Activated naive CD8-positive, alpha-beta T cell treated with anti-CD3 and anti-CD28 coated beads, Interleukin-2, amount 50 U/mL, for 24 hours (primary cell): ENCODE results near the gene MYMK.
"Not testable (repeated sequence)": the region's sequence is repeated elsewhere in the genome, so short reads cannot be mapped to it uniquely, and the experiment has no call there.

Experiments
- ATAC-seq: fragments of 150-1000 bp; cut with Tn5 transposase; one replicate; pipeline ENCODE4 v1.10.0; 2021
- DNase-seq: peaks from one replicate; pipeline ENCODE4 v3.0.0; 2021
- H3K27ac Mint-ChIP-seq: one replicate; pipeline ENCODE4 v1.8.0; 2021; ENCODE audit warnings: mild to moderate bottlenecking, mixed read lengths
- H3K27me3 Mint-ChIP-seq: one replicate; pipeline ENCODE4 v1.8.0; 2021; ENCODE audit warnings: mixed read lengths
- H3K36me3 Mint-ChIP-seq: one replicate; pipeline ENCODE4 v1.8.0; 2021; ENCODE audit warnings: low read depth, mixed read lengths
- H3K4me1 Mint-ChIP-seq: one replicate; pipeline ENCODE4 v1.8.0; 2021; ENCODE audit warnings: mixed read lengths
- H3K4me3 Mint-ChIP-seq: one replicate; pipeline ENCODE4 v1.8.0; 2021; ENCODE audit warnings: mild to moderate bottlenecking, moderate library complexity, mixed read lengths
- H3K9me3 Mint-ChIP-seq: one replicate; pipeline ENCODE4 v1.8.0; 2021; ENCODE audit warnings: mixed read lengths

The MYMK gene, protein sequence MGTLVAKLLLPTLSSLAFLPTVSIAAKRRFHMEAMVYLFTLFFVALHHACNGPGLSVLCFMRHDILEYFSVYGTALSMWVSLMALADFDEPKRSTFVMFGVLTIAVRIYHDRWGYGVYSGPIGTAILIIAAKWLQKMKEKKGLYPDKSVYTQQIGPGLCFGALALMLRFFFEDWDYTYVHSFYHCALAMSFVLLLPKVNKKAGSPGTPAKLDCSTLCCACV

DNA sequence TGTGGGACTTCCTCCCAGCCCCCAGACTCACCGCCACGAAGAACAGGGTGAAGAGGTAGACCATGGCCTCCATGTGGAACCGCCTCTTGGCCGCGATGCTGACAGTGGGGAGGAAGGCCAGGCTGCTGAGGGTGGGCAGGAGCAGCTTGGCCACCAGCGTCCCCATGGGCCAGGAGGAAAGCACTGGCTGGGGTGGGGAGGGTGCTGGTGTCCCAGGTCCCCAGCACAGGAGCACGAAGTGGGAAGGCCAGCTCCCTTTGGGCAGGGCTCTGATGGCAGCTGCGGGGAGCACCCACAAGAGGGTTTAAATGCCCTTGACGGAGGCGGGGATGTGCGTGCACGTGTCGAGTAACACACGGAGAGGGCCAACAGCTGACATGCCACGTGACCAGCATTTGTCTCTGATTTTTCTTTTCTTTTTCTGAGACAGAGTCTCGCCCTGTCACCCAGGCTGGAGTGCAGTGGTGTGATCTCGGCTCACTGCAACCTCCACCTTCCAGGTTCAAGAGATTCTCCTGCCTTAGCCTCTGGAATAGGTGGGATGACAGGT is at the start of gene MYMK:
TSS of gene MYMK (minus strand) at position 281 of the 550 bp plus-strand sequence. CDS start at position 166, 115 bp downstream.
- DNase-seq (no peak), ATAC-seq (no peak)
- Mint-ChIP-seq H3K9me3 (no peaks in the 10 kb centered on the region), H3K27me3 (peaks cover 2% of the 10 kb centered on the region), H3K4me1 (peaks cover 2% of the 10 kb centered on the region), H3K36me3 (no peaks in the 10 kb centered on the region), H3K27ac (no peak within 1 kb of the TSS), H3K4me3 (no peak within 1 kb of the TSS)

DNA sequence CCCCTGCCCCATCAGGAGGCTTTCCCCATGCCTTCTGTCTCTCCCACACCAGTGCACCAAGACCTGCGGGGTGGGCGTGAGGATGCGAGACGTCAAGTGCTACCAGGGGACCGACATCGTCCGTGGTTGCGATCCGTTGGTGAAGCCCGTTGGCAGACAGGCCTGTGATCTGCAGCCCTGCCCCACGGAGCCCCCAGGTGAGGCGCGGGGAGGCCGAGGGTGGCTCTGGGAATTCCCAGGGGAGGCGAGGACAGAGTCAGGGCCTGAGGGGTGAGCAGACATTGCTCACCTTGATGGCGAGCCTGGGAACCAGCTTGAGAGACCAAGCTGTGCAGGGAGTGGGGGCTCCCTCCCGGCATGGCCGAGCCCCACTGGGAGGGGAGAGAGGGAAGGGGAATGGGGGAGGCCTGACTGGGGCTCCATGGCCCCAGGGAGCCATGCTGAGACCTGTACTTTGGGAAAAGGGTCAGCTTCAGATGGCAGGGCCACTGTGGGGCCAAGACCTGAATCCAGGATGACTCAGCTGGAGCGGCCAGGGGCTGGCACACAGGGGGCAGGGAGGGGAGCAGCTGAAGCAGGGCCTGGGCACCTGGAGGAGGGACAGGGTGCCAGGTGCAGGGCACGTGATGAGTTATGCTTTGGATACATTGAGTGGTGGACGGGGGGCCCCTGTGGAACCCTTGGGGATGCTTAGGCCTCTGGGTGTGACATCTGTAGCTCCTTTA is 49.2 kb upstream of the MYMK start:
- DNase-seq (no peak), ATAC-seq (no peak)
- Mint-ChIP-seq H3K4me1 (peaks cover 4% of the 10 kb centered on the region), H3K36me3 (no peaks in the 10 kb centered on the region), H3K9me3 (no peaks in the 10 kb centered on the region), H3K4me3 (no peak overlapping the region), H3K27ac (no peak overlapping the region), H3K27me3 (peaks cover 18% of the 10 kb centered on the region)

DNA sequence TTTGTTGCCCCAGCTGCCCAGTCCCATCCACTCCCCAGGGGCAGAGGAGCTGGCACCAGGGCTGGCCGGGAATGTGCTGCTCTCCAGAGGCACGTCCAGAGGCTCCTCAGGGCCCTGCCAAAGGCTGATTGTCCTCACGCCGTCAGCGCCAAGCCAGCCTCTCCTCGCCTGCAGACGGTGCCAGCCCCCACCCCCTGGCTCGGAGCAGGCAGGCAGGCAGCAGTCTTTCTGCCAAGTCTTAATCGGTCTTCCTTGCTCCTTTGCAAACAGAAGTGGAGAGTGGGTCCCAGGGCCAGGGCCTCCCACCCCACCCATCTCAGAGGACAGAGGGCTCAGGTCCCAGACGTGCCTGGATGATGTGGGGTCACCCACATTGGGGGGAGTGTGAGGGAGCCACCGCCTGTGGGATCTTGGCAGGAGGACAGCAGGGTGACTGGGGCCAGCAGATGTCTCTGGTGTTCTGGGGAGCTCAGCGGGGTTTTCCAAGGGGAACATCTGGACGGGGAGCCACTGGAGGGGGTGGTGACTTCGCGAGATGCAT is 48.1 kb upstream of the MYMK start:
- DNase-seq = no peak
- no peak for ATAC-seq
- Mint-ChIP-seq H3K9me3 (no peaks in the 10 kb centered on the region), H3K27me3 (peaks cover 13% of the 10 kb centered on the region), H3K4me1 (peaks cover 4% of the 10 kb centered on the region), H3K27ac (no peak overlapping the region), H3K36me3 (no peaks in the 10 kb centered on the region), H3K4me3 (no peak overlapping the region)

DNA sequence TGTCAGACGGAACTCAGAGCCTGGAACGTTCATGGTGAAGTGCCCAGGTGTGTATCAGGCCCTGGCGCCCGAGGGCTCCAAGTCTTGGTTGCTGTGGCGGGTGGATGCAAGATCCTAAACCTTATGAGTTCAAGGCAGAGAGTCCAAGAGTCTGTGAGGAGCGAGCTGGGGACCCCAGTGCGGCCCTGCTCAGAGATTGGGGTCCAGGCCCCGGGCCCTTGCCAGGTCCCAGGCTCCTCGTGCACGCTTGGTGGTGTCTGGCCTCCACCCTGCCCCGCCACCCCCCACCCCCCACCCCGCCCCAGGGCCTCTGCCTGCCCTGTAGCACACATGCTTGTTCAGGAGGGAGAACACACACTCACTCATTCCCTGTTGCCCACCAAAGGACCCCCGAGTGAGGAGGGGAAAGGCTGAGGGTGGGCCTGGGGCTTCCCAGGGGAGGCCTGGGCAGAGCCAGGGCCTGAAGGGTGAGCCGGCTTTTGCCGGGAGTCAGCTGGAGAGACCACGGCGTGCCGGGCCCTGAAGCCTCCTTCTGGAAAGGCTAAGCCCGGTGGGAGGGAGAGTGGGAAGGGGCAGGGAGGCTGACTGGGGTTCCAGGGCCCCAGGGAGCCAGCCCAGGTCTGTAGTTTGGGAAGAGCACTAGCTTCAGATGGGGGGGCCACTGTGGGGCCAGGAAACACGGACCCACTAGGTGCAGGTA is 47.3 kb upstream of the MYMK start:
- peak; percentile 4 for ATAC-seq
- peaks cover 4% of the 10 kb centered on the region for H3K4me1 Mint-ChIP-seq
- H3K27me3 Mint-ChIP-seq = peaks cover 9% of the 10 kb centered on the region
- no peaks in the 10 kb centered on the region for H3K36me3 Mint-ChIP-seq
- no peak overlapping the region for H3K4me3 Mint-ChIP-seq
- H3K9me3 Mint-ChIP-seq = no peaks in the 10 kb centered on the region
- DNase-seq = no peak
- no peak overlapping the region for H3K27ac Mint-ChIP-seq

DNA sequence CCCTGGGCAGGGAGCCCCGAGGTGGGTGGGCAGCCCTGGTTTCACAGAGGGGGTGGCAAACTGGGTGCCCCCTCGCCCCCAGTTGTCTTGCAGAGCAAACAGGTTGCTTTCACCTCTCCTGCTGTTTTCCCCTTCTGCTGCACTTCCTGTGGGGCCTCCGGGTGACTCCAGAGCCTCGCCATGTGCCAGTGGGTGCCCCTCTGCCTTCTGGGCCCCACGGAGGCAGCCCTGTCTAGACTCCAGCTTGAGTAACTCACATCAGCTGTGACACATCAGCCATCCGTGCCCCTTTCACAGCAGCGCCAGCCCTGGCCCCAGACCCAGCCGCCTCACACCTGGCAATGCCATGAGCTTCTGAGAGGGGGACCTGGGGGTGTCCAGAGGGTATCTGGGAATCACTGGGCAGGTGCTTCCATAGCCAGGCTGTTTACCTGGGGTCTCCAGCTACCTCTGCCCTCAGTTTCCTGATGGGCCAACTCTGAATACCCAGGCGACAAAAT is 46.7 kb upstream of the MYMK start:
- no peak for ATAC-seq
- no peak overlapping the region for H3K27ac Mint-ChIP-seq
- no peaks in the 10 kb centered on the region for H3K4me1 Mint-ChIP-seq
- H3K9me3 Mint-ChIP-seq = no peaks in the 10 kb centered on the region
- peaks cover 4% of the 10 kb centered on the region for H3K27me3 Mint-ChIP-seq
- DNase-seq = no peak
- H3K36me3 Mint-ChIP-seq = no peaks in the 10 kb centered on the region
- no peak overlapping the region for H3K4me3 Mint-ChIP-seq

DNA sequence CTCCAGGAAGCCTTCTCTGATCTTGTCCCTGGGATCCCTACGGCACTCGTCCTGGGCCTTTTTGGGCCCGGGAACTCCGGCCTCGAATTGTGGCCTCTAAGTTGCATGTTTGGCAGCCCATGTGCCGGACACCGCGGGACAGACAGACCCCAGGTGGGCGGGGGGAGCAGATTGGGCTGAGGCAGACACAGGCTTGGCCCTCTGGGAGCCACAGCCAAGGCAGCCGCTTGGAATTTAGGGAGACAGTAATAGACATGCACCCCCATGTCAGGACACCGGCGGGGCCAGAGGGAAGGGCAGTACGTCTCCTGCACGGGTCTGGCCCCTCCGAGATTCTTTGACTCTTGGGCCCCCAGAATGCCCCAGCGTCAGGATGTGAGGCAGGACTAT is 45.9 kb upstream of the MYMK start:
- H3K27me3 Mint-ChIP-seq = no peaks in the 10 kb centered on the region
- no peaks in the 10 kb centered on the region for H3K9me3 Mint-ChIP-seq
- no peaks in the 10 kb centered on the region for H3K36me3 Mint-ChIP-seq
- no peak overlapping the region for H3K27ac Mint-ChIP-seq
- no peak for DNase-seq
- H3K4me3 Mint-ChIP-seq = no peak overlapping the region
- no peaks in the 10 kb centered on the region for H3K4me1 Mint-ChIP-seq
- ATAC-seq = no peak

DNA sequence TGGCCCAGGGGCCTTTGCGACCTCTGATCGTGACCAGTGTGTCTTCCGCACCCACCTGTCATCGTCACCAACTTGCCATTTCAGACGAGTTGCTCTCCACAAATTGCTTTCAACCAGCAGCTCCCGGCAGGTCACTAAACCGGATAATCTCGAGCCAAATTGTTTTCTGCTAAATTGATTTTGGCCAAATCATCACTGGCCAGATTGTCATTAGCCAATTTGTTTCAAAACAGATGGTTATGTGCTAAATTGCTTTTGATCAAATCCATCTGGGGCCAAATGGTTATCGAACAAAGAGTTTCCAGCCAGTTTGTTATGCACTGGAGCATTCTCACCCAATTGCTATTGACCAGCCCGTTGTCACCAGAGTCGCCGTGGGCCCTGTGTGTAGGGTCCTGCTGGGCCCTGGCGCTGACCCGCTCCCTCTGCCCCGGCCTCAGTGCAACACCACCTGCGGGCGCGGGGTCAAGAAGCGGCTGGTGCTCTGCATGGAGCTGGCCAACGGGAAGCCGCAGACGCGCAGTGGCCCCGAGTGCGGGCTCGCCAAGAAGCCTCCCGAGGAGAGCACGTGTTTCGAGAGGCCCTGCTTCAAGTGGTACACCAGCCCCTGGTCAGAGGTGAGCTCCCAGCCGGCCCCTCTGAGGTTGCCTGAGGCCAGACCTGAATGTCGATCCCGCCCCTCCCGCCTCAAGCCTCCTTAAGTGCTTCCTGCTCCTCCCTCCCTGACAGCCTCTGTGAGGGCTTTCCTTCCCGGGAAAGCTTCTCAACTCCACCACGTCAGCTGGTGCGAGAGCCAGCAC is 45.3 kb upstream of the MYMK start:
- H3K27ac Mint-ChIP-seq = no peak overlapping the region
- H3K4me1 Mint-ChIP-seq = no peaks in the 10 kb centered on the region
- H3K27me3 Mint-ChIP-seq = no peaks in the 10 kb centered on the region
- no peak overlapping the region for H3K4me3 Mint-ChIP-seq
- H3K9me3 Mint-ChIP-seq = no peaks in the 10 kb centered on the region
- no peak for ATAC-seq
- no peaks in the 10 kb centered on the region for H3K36me3 Mint-ChIP-seq
- no peak for DNase-seq

DNA sequence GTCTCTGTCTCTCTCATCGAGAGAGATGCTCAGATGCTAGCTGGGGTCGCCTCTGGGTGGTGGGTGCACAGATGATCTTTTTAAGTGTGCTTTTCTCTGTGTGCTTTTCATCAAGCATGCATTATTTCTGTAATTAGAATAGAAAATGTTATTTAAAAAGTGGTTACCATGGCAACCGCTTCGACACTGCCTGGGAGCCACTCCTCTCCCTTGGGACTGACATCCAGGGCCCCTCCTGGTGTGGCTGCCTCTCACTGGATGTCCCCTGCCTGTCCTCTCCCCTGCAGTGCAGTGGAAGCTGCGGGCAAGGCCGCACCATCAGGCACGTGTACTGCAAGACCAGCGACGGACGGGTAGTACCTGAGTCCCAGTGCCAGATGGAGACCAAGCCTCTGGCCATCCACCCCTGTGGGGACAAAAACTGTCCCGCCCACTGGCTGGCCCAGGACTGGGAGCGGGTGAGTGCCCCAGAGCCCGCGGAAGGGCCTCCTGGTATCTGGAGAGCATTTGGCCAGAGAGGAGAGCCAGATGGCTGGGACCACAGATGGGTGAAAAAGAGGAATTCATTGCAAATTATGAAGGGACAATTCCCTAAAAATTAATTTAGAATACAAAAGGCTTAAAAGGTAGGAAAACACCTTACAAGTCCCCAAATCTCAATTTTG is 44.5 kb upstream of the MYMK start:
- Mint-ChIP-seq H3K9me3 (no peaks in the 10 kb centered on the region), H3K4me3 (no peak overlapping the region), H3K27ac (no peak overlapping the region), H3K4me1 (no peaks in the 10 kb centered on the region), H3K27me3 (no peaks in the 10 kb centered on the region), H3K36me3 (no peaks in the 10 kb centered on the region)
- DNase-seq (no peak), ATAC-seq (no peak)

DNA sequence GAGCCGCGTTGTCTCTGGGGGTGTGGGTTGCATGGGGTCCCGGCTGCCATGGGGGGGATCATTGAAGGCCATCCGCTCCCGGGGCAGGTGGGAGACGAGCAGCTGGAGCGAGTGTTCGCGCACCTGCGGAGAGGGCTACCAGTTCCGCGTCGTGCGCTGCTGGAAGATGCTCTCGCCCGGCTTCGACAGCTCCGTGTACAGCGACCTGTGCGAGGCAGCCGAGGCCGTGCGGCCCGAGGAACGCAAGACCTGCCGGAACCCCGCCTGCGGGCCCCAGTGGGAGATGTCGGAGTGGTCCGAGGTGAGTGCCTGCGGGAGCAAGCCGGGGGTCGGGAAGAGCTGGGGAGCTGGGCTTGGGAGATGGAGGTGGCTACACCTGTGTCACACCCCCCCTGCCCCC is 43.4 kb upstream of the MYMK start:
- Mint-ChIP-seq H3K27me3 (no peaks in the 10 kb centered on the region), H3K27ac (no peak overlapping the region), H3K9me3 (no peaks in the 10 kb centered on the region), H3K4me1 (peaks cover 4% of the 10 kb centered on the region), H3K4me3 (no peak overlapping the region), H3K36me3 (no peaks in the 10 kb centered on the region)
- no peak for DNase-seq
- ATAC-seq = no peak

DNA sequence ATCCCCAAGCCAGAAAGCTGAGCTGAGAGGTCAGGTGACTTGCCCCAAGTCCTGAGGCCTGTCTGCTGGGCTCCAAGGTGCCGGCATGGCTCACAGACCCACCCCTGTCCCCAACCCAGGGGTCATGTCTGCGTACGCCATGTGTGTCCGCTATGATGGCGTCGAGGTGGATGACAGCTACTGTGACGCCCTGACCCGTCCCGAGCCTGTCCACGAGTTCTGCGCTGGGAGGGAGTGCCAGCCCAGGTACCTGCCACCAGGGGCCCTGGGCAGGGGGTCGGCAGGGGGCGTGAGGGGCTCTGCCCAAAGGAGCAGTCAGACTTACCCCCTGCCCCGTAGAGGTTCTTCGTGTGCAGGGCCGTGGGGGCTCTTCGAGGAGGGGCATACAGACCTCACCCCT is 42.1 kb upstream of the MYMK start:
- Mint-ChIP-seq H3K4me3 (no peak overlapping the region), H3K9me3 (no peaks in the 10 kb centered on the region), H3K36me3 (no peaks in the 10 kb centered on the region), H3K27me3 (no peaks in the 10 kb centered on the region), H3K4me1 (peaks cover 7% of the 10 kb centered on the region), H3K27ac (no peak overlapping the region)
- DNase-seq (no peak), ATAC-seq (no peak)

DNA sequence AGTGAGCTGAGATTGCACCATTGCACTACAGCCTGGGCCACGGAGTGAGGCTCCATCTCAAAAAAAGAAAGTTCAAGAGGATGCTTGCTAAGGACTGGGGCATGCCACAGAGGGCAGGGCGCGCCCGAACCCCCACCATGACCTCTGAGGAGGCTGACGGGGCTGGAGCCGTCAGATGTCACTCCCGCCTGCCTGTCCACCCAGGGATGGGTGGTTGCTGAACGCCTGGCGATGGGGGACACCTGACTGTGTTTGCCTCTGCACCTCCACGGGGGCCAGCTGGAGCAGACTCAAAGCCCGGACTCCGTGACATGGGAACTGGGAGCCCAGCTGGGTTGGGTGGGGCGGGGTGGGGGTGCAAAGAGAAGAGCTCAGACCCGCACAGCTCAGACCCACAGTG is 41.6 kb upstream of the MYMK start:
- DNase-seq (no peak), ATAC-seq (no peak)
- Mint-ChIP-seq H3K9me3 (no peaks in the 10 kb centered on the region), H3K4me1 (peaks cover 7% of the 10 kb centered on the region), H3K27ac (no peak overlapping the region), H3K4me3 (no peak overlapping the region), H3K27me3 (no peaks in the 10 kb centered on the region), H3K36me3 (no peaks in the 10 kb centered on the region)

DNA sequence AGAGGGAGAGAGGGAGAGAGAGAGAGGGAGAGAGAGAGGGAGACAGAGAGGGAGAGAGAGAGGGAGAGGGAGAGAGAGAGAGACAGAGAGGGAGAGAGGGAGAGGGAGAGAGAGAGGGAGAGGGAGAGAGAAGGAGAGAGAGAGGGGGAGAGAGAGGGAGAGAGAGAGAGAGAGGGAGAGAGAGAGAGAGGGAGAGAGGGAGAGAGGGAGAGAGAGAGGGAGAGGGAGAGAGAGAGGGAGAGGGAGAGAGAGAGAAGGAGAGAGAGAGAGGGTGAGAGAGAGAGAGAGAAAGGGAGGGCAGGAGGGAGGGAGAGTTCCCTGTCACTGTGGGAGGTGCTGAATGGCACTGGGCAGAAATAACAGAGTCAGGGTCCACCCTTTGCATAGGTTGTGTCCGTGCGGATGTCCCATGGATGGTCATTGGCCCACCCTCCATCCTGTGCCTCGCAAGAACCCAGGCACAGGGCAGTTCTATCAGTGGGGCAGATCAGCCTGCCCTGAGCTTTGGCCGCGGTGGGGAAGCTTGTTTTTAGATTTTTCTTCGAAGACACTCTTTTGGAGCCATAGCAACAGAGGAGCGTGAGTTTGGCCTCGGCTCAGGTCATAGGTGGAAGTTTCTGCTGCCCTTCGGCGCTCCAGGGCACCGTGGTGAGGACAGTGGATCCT is 39.8 kb upstream of the MYMK start:
- H3K27me3 Mint-ChIP-seq = peaks cover 4% of the 10 kb centered on the region
- no peak for ATAC-seq
- no peak for DNase-seq
- H3K27ac Mint-ChIP-seq = no peak overlapping the region
- H3K4me3 Mint-ChIP-seq = no peak overlapping the region
- H3K9me3 Mint-ChIP-seq = no peaks in the 10 kb centered on the region
- no peaks in the 10 kb centered on the region for H3K36me3 Mint-ChIP-seq
- peaks cover 11% of the 10 kb centered on the region for H3K4me1 Mint-ChIP-seq

DNA sequence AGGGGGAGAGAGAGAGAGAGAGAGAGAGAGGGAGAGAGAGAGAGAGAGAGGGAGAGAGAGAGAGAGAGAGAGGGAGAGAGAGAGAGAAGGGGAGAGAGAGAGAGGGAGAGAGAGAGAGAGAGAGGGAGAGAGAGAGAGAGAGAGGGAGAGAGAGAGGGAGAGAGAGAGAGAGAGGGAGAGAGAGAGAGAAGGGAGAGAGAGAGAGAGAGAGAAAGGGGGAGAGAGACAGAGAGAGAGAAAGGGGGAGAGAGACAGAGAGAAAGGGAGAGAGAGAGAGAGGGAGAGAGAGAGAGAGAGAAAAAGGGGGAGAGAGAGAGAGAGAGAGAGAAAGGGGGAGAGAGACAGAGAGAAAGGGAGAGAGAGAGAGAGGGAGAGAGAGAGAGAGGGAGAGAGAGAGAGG is 39.1 kb upstream of the MYMK start:
- not testable (repeated sequence) for H3K36me3 Mint-ChIP-seq, ATAC-seq, DNase-seq, H3K27me3 Mint-ChIP-seq, H3K27ac Mint-ChIP-seq, H3K4me3 Mint-ChIP-seq, H3K9me3 Mint-ChIP-seq
- H3K4me1 Mint-ChIP-seq = peaks cover 14% of the 10 kb centered on the region
